NCI-H69 (cell line): Measurements from ENCODE around the gene DISC1.
A peak's percentile ranks its signal among the peaks of the same experiment; 100 is the strongest.
"Not testable (repeated sequence)": the region's sequence is repeated elsewhere in the genome, so short reads cannot be mapped to it uniquely, and the experiment has no call there.

Experiments used
- DNase-seq: peaks from one replicate; lab custom pipeline; 2025; lab: John Stamatoyannopoulos, UW

DISC1 gene

DNA sequence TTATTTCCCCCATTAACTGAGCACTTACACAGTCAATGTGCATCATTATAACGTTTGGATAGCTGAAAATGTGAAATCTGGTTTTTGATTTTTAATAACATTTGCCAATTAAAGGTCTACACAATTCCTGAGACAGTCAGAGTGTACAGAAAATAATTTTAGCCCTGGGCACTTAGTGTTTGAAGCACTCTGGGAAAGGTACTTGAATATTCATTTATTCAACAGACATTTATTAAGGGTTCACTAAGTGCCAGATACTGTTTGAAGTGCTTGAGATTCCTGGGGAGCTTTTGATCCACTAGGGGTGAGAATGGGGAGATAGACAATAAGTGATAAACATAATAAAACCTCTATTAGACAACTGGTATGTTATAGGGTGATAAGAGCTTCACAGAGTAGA lies 141.8 kb downstream of the DISC1 start:
- no peak for DNase-seq

DNA sequence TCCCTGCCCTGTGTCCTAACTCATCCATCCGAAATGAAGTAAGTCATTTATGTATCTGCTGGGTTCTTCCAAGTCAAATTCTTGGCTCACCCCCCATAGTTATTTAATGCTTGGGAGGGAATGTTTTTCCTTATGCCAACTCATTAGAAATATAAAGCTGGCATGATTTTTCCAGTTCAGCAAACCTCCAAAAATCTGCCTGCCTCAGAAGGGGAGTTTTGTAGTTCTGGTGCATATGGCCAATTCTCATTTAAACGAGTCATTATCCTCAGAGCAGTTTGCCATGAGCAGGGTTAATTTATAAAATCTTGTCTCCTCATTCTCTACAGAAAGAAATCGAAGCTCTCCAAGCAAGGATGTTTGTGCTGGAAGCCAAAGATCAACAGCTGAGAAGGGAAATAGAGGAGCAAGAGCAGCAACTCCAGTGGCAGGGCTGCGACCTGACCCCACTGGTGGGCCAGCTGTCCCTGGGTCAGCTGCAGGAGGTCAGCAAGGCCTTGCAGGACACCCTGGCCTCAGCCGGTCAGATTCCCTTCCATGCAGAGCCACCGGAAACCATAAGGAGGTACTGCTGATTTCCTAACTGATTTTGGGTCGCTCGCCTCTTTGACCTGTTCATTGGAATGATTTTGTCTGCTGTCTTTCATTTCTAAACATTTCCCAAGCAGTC lies 144.1 kb downstream of the DISC1 start:
- no peak for DNase-seq

DNA sequence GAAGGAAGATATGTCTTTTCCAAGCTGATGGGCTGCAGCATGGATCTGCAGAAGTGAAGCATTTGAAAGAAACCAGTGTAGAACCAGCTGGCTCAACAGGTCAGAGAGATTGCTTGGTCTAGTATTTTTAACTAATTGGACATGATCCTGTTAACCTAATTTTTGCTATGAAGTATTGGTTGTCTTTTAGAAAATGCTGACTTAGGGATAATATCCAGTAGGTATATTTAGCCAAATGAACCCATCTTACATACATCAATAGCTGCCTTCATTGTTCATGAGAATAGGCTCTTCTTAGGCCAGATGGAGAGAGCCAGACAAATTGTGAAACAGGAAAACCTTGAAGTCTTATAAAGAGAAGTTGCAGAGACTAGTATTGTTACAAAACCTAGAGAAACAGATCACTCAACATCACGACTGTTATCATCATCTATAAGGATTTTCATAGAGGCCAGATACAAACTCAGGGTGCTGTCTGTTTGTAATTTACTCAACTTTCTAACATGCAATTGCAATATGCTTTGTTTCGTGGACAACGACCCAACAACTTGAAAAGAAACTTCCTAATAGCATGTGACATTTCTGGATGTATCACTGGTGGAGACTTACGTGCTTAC lies 148.2 kb downstream of the DISC1 start:
- DNase-seq, result no peak

DNA sequence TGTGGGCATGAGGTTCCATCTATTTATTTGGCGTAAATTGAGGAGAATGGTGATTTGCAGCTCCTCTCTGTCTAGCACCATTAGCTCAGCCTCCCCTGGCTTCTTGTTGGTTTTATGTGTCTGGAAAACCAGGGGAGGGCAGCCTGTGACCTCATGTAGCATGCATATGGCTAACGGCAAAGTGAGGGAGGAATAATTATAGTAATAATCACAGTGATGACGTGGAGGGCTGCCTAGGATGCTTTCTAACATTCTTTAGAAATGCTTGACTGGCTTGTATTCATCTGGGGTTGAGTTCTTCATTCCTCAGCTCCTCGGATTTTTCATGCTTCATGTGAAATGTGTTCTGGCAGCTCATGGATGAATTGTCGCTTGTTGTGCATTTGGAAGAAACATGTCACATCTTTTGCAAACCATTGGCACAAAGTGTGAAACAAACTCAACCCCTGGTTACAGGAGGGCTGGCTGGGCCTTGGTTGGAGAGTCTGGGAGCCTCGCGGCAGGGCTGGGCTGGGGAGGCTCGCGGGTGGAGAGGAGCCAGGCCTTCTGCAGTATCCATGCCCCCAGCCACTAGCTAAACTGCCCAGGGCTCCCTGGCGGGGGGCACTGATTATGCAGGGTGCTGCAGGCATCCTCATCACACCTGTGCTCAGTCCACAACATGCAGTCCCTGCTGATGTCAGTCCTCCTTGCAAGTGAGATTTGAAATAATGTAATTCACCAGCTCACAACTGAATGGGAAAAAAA lies 149.6 kb downstream of the DISC1 start:
- DNase-seq, result peak; percentile 54

DNA sequence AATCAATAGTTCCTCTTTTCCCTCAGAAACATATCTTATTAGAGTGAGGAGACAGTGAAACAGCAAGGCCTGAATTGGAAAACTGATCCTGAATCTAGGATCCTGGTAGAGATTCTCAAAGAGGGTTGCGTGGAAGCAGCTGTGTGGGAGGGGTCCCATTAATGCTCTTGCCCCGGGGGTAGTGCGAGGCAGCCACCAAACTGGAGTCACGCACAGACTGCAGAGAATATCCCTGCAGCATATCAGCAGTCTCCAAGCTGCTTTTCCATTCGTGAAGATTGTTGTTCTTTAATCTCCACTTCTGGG lies 150.1 kb downstream of the DISC1 start:
- no peak for DNase-seq

DNA sequence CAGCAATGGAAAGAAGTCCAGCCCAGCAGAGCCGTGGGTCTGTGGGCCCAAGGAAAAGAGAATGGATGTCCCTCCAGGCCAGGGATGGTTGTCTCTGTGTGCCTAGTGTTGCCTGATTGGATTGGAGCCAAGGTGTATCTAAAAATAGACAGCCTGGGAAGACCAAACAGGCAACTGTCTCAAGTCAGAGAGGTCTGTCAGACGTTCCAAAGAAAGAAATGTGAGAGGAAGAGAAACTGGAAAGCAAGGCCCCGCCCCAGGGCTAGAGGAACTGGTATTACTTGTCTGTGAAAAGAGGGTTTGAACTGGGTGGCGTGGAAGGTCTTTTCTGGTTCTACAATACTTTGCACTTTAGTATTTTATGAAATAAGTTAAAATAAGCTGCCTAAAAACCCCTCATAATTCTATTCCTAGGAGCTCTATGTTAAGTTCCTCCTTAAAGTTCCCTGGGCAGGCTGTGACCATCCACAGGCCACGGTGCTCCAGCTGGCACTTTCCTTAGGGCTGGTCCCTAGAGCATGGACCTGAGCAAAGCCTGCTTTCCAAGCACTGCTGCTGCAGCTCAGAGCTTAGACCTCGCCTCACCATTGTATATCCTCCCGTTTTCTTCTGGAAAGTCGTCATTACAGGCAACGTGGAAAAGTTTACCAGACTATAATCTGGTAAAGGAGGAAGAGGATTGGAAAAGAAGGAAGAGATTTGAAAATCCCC lies 151.6 kb downstream of the DISC1 start:
- DNase-seq, result no peak

DNA sequence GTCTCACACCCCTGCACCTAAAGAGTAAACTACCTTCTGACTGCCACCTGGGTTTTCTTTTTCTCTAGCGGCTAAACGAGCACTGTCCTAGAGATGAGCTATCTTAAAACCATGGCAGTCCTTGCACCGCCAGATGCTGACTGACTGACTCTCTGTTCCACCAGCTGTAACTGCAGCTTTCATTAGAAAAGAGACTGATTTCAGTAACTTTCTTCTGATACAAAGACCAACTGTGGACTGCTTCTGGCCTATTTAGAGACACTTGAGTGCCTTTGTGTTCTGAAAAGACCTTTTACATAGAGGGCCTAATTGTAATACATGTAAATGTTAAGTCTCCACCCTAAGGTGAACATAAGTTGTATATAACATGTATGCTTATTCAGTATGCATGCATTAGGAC lies 152.5 kb downstream of the DISC1 start:
- DNase-seq, result no peak

DNA sequence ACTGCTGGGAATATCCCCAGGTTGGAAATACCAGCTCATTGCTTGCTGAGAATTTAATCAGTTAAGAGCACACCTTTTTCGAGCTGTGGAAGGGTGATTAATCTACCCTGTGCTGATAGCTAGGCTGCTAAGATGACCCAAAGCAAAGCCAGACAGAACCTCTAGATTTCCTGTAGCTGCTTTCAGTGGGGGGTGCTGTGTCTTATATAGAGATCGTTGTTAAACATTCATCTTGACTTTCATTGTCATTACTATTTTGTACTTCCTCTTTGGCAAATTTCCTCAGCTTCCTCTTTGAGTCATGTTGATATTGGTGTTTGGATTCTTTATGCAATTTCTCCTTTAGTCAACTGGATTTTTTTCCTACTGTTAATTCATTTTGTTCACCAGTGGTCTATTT lies 155.3 kb downstream of the DISC1 start:
- DNase-seq, result no peak

DNA sequence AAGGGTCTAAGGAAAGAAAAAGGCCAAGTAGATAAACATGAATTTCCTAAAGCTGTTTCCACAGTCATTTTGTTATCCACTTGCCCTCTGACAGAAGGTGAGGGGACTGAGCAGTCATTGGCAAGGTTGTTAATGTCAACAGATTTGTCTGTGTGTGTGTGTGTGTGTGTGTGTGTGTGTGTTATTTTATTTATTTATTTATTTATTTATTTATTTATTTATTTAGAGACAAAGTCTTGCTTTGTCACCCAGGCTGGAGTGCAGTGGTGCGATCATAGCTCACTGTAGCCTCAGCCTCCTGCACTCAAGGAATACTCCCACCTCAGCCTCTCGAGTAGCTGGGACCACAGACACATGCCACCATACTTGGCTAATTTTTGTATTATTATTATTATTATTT lies 158.5 kb downstream of the DISC1 start:
- DNase-seq, result not testable (repeated sequence)

DNA sequence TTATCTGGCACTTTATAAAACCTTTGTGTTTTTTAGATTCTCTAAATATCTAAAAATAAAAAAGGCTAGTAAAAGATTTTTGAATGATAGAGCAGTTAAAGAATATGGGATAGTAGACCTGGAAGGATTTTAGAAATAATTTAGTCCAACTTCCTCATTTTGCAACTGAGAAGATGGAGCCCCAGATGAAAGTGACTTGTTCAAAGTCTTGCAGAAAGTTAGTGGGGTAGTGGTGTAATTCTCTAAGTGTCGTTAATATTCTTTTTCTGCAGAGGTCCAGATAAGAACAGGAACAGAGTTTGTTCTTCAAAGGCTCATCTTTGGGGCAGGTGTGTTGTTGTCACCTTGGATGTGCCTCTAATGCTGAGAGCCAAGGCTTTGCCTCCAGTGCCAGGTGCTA lies 159.5 kb downstream of the DISC1 start:
- no peak for DNase-seq

DNA sequence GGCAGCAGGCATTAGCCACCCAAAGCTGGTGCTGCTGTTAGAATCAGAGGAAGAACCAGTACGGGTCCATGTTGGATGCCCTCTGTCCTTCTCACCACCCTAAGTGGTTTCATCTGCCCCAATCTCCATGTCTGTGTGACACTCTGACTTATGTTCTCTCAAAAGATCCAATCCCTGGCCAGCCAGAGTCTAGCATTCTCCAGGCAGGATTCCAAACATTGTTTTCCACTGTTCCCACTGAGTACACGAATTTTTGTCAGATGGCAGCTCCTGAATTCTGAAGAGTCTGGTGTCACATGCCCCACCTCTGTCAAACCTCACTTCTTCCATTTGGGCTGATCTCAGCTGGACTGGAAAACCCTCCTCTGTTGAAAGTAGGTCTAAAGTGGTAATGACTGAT lies 166.0 kb downstream of the DISC1 start:
- no peak for DNase-seq

DNA sequence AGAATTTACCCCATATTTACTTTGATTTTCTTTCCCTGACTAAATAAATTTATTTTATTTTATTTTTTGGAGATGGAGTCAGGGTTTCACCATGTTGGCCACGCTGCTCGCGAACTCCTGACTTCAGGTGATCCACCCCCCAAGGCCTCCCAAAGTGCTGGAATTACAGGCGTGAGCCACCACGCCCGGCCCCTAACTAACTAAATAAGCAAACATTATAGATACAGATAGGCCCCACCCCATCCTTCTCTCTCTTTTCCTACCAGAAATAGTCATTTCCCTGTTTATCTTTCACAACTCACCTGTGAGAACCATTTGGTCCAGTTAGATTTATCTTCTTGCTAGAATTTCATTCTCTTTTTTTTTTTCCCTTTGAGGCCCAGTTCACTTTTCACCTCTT lies 167.3 kb downstream of the DISC1 start:
- no peak for DNase-seq

DNA sequence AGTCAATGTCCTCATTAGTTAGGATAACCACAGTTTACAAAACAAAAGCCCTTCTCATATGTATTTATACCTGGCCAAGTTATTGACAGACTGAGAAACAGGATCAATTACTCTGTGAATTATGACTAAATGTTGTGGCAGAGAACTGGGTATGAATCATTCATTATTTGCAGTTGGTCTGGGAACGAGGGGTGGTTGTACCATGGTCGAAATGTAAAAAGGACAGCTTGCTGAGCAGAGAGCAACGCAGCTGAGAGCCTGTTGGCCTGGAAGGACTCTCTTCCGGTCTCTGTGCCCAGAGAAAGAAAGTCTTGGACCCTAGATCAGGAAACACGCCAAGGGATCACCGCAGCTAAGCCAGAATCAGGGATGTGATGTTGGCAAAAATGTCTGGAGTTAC lies 169.6 kb downstream of the DISC1 start:
- peak; percentile 33 for DNase-seq

DNA sequence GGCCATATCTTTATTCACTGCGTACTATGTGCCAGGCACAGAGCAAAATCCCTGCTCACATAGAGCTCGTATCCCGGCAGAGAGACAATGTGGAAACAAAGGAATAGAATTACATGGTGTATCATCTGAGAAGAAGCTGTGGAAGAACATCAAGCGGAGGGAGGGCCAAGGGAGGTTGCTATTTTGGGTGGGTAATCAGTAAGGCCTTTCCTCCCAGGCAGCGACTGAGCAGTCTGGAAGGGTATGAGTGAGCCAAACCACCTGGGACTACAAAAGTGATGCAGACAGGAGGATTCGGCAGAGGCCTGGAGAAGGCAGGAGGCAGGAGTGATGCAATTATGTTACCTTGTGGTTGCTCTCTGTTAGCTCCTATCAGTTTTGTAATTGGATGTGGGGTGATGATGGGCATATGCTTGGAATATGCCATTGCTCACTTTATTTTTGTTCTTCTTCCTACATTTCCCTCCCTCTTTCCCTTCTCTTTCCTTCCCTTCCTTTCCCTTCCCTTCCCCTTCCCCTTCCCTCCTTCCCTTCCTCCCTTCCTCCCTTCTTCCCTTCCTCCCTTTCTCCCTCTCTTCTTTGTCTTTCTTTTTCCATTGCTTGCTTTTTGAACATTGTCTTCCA lies 172.9 kb downstream of the DISC1 start:
- no peak for DNase-seq

DNA sequence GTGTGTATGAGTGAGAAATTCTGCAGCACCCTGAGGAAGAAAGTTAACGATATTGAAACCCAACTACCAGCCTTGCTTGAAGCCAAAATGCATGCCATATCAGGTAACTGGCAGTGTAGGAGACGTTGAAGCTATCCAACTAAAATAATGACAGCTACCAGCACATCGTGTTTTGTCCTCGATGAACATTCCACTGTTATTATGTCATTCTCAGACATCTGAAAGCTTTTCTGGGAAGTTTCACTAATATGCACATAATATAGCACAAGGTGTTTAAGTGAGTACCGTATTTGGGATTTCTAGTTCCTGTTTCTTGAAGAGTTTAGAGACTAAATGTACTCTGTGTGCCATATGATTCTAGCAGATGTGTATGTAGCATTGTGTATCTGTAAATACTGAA lies 173.5 kb downstream of the DISC1 start:
- no peak for DNase-seq

DNA sequence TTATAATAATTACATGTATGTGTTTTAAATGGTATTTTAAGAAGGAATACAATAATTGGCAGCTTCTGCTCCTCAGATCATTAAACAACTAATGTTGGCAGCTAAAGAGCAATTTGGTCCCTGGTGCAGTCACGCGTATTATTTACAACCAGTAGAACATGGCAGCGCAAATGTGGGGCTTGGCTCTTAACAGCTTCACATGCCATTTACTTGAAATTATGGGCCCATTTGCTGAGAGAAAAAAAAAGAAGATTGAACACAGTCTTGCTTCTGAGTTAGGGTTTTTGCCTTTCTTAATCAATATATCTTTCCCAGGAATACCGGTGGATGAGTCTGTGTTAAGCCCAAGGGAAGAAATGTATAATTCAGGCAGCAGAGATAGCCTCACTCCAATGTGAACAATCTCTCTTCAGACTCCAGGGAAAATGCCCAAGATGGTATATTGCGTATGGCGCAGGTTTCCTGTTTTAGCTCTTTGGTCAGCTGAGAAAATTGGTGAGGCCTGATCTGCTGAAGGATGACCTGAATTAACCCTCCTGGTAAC lies 174.5 kb downstream of the DISC1 start:
- no peak for DNase-seq

DNA sequence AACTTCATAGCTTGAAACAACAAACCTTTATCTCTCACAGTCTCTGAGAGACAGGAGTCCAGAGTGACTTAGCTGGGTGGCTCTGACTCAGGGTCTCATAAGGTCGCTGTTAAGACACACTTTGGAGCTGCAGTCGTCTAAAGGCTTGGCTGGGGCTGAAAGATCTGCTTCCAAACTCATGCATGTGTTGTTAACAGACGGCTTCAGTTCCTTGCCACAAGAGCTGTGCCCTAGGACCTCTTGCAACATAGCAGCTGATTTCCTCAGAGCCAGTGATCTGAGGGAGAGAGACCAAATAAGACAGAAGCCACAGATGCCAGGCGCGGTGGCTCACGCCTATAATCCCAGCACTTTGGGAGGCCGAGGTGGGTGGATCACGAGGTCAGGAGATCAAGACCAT lies 176.8 kb downstream of the DISC1 start:
- DNase-seq, result no peak

DNA sequence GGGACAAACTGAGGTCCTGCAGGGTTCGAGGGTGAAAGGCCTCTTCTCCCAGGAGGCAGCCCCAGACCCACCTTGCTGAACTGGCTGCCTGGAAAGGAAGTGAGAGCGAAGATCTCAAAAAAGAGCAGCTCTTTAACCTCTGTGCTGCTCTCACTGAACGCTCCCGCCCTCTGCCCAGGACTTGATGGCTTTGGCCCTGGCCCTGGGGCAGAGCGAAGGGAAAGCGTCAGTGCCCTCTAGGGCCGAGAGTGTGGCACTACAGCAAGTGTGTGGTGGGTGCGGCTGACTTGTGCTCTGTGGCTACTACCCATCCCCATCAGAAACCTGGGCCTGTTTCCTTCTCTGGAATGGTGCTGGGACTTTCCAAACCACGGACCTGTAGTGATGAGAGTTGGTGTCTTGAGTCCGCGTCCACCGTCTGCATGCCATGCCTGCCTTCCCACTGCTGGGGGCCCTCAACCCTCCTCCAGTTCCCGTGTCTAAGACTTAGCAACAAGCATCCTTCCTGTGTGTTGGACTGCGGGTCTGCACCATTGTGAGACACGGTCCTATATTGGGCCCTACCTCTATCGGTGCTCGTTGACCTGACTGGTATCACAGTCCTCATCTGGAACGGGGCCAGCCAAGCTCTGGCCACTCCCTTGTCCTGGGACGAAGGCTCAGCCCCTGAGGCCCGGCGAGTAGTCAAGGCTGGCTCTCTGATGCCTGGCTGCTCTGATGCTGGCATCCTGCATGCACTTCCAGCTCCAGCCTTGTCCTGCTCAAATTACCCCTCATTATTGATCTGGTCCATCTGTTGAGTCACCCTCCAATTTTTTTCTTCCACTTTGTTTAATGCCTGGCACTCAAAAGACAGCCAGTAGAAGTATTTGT lies 180.3 kb downstream of the DISC1 start:
- peak; percentile 70 for DNase-seq

DNA sequence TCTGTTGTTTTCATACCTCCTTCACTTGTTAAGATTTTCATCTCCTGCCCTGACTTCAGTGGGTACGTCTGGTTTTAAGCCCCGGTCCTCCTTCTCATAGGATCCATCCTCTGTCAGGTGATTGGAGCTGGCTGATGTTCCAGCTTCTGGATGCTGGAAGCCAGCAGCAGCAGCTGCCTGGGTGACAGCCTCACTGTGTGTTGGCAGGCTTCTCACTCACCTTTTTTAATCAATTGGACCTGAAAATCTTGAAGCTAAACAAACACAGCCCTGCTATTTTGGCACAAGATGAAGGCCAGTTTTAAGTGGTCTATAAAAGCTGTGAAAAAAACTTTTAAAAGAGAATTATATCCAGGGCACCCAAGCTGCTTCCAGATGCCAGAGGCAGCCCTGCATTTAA lies 181.0 kb downstream of the DISC1 start:
- DNase-seq, result peak; percentile 7

DNA sequence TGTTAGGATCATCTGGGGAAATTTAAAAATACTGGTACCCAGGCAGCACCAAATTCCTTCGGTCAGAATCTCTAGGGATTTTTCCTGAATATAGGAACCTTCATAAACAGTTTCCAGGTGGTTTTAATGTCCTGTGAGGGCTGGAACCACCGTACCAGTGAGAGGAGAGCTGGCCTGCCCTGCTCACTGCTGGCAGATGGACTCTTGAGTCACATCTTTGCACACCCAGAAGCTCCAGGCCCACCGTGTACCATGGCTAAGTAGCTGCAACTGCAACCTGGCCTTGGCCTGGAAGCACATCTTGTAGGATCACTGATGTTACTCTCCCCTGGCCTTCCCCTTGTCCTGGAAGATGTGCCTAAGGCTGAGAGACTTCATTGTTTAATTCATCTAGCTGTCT lies 181.5 kb downstream of the DISC1 start:
- DNase-seq, result no peak

DNA sequence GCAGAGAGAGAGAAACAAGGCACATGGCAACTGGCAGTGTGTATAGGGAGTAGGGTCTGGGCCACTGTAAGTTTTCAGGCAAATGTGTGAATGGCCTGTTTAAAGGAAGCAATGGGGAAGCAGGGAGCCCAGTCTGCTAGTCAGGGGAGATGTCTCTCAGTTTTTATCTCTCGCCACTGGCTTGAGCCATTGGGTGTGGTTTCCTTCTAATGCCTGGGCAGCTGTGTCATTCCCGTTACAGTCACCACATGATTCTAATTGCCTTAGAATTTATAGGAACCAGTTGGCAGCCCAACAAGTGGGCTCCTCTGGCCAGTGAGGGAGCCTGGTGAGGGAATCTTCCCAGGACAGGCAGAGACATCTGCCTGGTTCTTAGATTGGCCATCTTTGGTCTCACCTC lies 182.4 kb downstream of the DISC1 start:
- peak; percentile 5 for DNase-seq
